ENCODE data around the gene PNPLA7. TPM values are rescaled to one million over a fixed set of nuclear protein-coding genes. Genes with fewer than 3 reads are reported as not detected.
A peak's percentile ranks its signal among the peaks of the same experiment; 100 is the strongest.

PNPLA7 gene
- total and polyA plus RNA-seq, 10 of the 15 experiments (the other 5 are each of a cell fraction or from before 2014, with no cell fraction given) = 0.04 to 0.85 (median 0.19) TPM; not detected in 1

DNA sequence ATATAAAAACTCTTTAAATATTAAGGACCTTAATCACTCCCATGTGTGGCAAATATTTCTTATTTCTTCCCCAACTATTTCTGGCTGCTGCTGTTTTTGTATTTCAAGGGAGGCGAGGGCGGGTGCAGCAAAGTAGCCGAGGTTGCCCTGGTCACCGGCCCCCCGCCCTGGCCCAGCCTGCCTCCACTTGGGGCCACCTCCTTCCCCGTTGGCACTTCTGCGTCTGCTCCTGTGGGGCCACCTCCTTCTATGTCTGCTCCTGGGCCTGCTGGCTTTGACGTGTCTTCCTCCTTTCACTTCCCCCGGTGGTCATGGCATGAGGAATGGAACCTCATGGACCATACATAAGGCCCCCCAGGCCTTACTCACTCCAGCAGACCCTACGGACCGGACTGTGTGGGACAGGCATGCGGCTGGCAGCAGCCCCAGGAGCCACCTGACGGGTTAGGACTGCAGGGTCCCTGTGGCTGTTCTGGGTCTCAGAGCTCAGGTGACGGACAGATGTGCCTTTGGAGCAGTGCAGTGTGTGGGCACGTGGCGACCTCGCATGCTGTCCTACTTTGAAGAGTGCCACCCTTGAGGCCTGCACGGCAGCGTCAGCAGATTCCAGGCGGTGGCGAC lies 103.2 kb downstream of the PNPLA7 start:
- intact Hi-C loops (cut with micrococcal nuclease; ENCODE audit: unreplicated experiment) (no loop called here), in situ Hi-C loops (cut with MboI) (loop anchor here (5.0 kb wide), 1 partner anchor 155 kb away; no protein-coding TSS in a partner anchor)
- no peak for FAIRE-seq
- Histone ChIP-seq H3K4me3 (no peak overlapping the region), H2AFZ (ENCODE audit: control insufficient read depth, low read depth, low read length) (no peak overlapping the region), H3K4me2 (ENCODE audit: control insufficient read depth, insufficient read depth) (no peak overlapping the region), H3K4me1 (ENCODE audit: control insufficient read depth, insufficient read depth, low read length) (peaks cover 8% of the 10 kb centered on the region), H3K79me2 (ENCODE audit: control insufficient read depth, insufficient read depth, low read length) (no peaks in the 10 kb centered on the region), H3K36me3 (ENCODE audit: control insufficient read depth in 2 of 2, insufficient read depth in 2 of 2, low read length in 1 of 2) (no peaks in the 10 kb centered on the region), H3K9me3 (replicated peaks; ENCODE audit: control insufficient read depth, insufficient read depth, low read length) (no peaks in the 10 kb centered on the region), H4K20me1 (ENCODE audit: control insufficient read depth, insufficient read depth) (no peaks in the 10 kb centered on the region), H3K27me3 (replicated peaks in 1 of 2; ENCODE audit: control insufficient read depth in 2 of 2, insufficient read depth in 2 of 2, low read length in 1 of 2) (no peaks in the 10 kb centered on the region), H3K27ac (ENCODE audit: control insufficient read depth, insufficient read depth) (no peak overlapping the region), H3K9ac (ENCODE audit: control insufficient read depth, insufficient read depth, low read length) (no peak overlapping the region)
- no TSS peak for BruUV-seq (replicated peaks)
- ChIA-PET POLR2A (no interaction called here), CTCF (interaction anchor here (1.5 to 3.9 kb wide), 2 partner anchors 12 to 160 kb away, joined by 6 to 25 read pairs; partner anchors contain the start of gene NSMF), SMC1A (ENCODE audit: uncharacterized antibody, unreplicated experiment) (no interaction called here), RAD21 (ENCODE audit: unreplicated experiment) (interaction anchor here (1.4 kb wide), 1 partner anchor 24 kb away, joined by 4 read pairs; the partner anchor contains the start of genes EXD3 and NOXA1)
- 67% methylated on average over 21 of the region's 21 CpGs for WGBS (ENCODE audit: insufficient coverage, insufficient replicate concordance, low lambda C conversion rate, missing lambda C conversion rate)
- TF ChIP-seq ZNF274 (IDR thresholded peaks at IDR 0.05; ENCODE audit: insufficient read depth, insufficient read length) (no peak), TCF7 (IDR thresholded peaks at IDR 0.05; ENCODE audit: borderline replicate concordance) (no peak), POLR2AphosphoS5 (IDR thresholded peaks at IDR 0.05; ENCODE audit: low read length) (0 out of 2 replicates have a peak, but pooled peaks have one; percentile 9), RELB (IDR thresholded peaks at IDR 0.05; ENCODE audit: low read depth) (no peak), ZSCAN29 (IDR thresholded peaks at IDR 0.05) (no peak), TAF1 (IDR thresholded peaks at IDR 0.05; ENCODE audit: borderline replicate concordance, low read depth, low read length) (no peak), POLR2A (IDR thresholded peaks at IDR 0.05; ENCODE audit: low read depth, low read length) (peak; percentile 48; the same call in 1 of the 2 replicates), HDAC6 (IDR thresholded peaks at IDR 0.05; ENCODE audit: unreplicated experiment) (no peak), KLF5 (IDR thresholded peaks at IDR 0.05; ENCODE audit: partially characterized antibody) (no peak), JUND (IDR thresholded peaks at IDR 0.05; ENCODE audit: low read depth, low read length) (no peak), POLR2AphosphoS2 (IDR thresholded peaks at IDR 0.05; ENCODE audit: low read depth, low read length) (no peak), IKZF1 (conservative IDR thresholded peaks at IDR 0.05) (no peak), HCFC1 (IDR thresholded peaks at IDR 0.05; ENCODE audit: low read length) (no peak), CREB1 (IDR thresholded peaks at IDR 0.05; ENCODE audit: low read depth) (no peak), BRCA1 (IDR thresholded peaks at IDR 0.05; ENCODE audit: low read depth, low read length) (no peak), CTCF (IDR thresholded peaks at IDR 0.05 in 2 of 3, conservative IDR thresholded peaks at IDR 0.05 in 1 of 3; ENCODE audit: control insufficient read depth in 2 of 3, extremely low read depth in 1 of 3, insufficient read depth in 1 of 3, low read depth in 3 of 3, low read length in 3 of 3) (no peak)
- TF ChIP-seq, protein P1, sequence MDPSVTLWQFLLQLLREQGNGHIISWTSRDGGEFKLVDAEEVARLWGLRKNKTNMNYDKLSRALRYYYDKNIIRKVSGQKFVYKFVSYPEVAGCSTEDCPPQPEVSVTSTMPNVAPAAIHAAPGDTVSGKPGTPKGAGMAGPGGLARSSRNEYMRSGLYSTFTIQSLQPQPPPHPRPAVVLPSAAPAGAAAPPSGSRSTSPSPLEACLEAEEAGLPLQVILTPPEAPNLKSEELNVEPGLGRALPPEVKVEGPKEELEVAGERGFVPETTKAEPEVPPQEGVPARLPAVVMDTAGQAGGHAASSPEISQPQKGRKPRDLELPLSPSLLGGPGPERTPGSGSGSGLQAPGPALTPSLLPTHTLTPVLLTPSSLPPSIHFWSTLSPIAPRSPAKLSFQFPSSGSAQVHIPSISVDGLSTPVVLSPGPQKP (IDR thresholded peaks at IDR 0.05; ENCODE audit: low read depth, low read length) = no peak
- no peak for ATAC-seq
- DNase-seq (ENCODE audit: low read depth, low spot score) = no peak

All from GM12878 (cell line).